IMR-90 (cell line): Measurements from ENCODE around the gene VPS50. TPM values are rescaled to one million over a fixed set of nuclear protein-coding genes. Genes with fewer than 3 reads are reported as not detected.
A peak's percentile ranks its signal among the peaks of the same experiment; 100 is the strongest.

ENCODE experiments used
- ATAC-seq: fragments of 200-7000 bp; cut with Tn5 transposase; 2 replicates; pipeline ENCODE4 v1.9.1; 2020; ENCODE audit warnings: low read depth, mild to moderate bottlenecking, moderate library complexity
- BruUV-seq: library from RNA; stranded (reverse); fragments of 400-500 nt; replicated peaks from 2 replicates; lab custom pipeline; 2021; lab: Mats Ljungman, UMichigan
- CTCF ChIA-PET: fragments of 300-600 bp; formaldehyde crosslinking; extraction: SDS; loops from one replicate; lab custom pipeline; 2021; ENCODE audit warnings: antibody characterized with exemption; lab: Yijun Ruan, JAX
- POLR2A ChIA-PET: fragments of 300-600 bp; sonication (Branson Sonifier 250); formaldehyde crosslinking; loops from one replicate; lab custom pipeline; 2022; ENCODE audit warnings: antibody characterized with exemption; ENCODE audit not compliant: unreplicated experiment; lab: Charles Lee
- DNase-seq: peaks from one replicate; pipeline ENCODE4 v3.0.0; 2013
- H2AFZ ChIP-seq: replicated peaks from 2 replicates; pipeline ENCODE3; 2013; ENCODE audit warnings: low read length, mild to moderate bottlenecking; ENCODE audit not compliant: poor library complexity
- H2AK5ac ChIP-seq: 2 replicates; pipeline ENCODE4 v1.6.1; 2013; ENCODE audit warnings: low read depth, low read length, inconsistent platforms
- H2AK9ac ChIP-seq: replicated peaks from 2 replicates; pipeline ENCODE3; 2013; ENCODE audit warnings: mild to moderate bottlenecking, low read depth, low read length, moderate library complexity; ENCODE audit not compliant: poor library complexity
- H2BK120ac ChIP-seq: 2 replicates; pipeline ENCODE4 v1.6.1; 2013; ENCODE audit warnings: low read depth, low read length, inconsistent platforms
- H2BK15ac ChIP-seq: 3 replicates; pipeline ENCODE4 v1.6.1; 2013; ENCODE audit warnings: low read depth, low read length, inconsistent platforms
- H2BK20ac ChIP-seq: 2 replicates; pipeline ENCODE4 v1.6.1; 2013; ENCODE audit warnings: low read depth, mild to moderate bottlenecking, inconsistent platforms, low read length, moderate library complexity
- H2BK5ac ChIP-seq: 2 replicates; pipeline ENCODE4 v1.6.1; 2013; ENCODE audit warnings: mild to moderate bottlenecking, low read depth, low read length, inconsistent platforms; ENCODE audit not compliant: poor library complexity, severe bottlenecking
- H3K14ac ChIP-seq: replicated peaks from 2 replicates; pipeline ENCODE4 v1.6.1; 2013; ENCODE audit warnings: low read depth, low read length, inconsistent platforms
- H3K18ac ChIP-seq: 2 replicates; pipeline ENCODE4 v1.6.1; 2013; ENCODE audit warnings: low read depth, low read length, control low read depth
- H3K23ac ChIP-seq: 2 replicates; pipeline ENCODE4 v1.6.1; 2013; ENCODE audit warnings: low read depth, low read length, inconsistent platforms
- H3K27ac ChIP-seq: 2 replicates; pipeline ENCODE4 v1.5.1; 2013; ENCODE audit warnings: mild to moderate bottlenecking, control low read depth, low read length; ENCODE audit not compliant: insufficient read depth
- H3K27me3 ChIP-seq: 2 replicates; pipeline ENCODE4 v1.6.1; 2013; ENCODE audit warnings: low read length; ENCODE audit not compliant: control insufficient read depth, insufficient read depth
- H3K36me3 ChIP-seq: 2 replicates; pipeline ENCODE4 v1.6.1; 2013; ENCODE audit warnings: low read length, mixed read lengths; ENCODE audit not compliant: control insufficient read depth, insufficient read depth
- H3K4ac ChIP-seq: 2 replicates; pipeline ENCODE4 v1.6.1; 2013; ENCODE audit warnings: low read depth, low read length, inconsistent platforms
- H3K4me1 ChIP-seq: 2 replicates; pipeline ENCODE4 v1.6.1; 2013; ENCODE audit warnings: low read length, mixed read lengths; ENCODE audit not compliant: control insufficient read depth, insufficient read depth
- H3K4me2 ChIP-seq: 2 replicates; pipeline ENCODE4 v1.6.1; 2013; ENCODE audit warnings: low read depth, mild to moderate bottlenecking, control low read depth, low read length, moderate library complexity
- H3K4me3 ChIP-seq: 2 replicates; pipeline ENCODE4 v1.5.1; 2013; ENCODE audit warnings: low read depth, mild to moderate bottlenecking, control low read depth, low read length, moderate library complexity; ENCODE audit not compliant: insufficient read depth
- H3K56ac ChIP-seq: 2 replicates; pipeline ENCODE4 v1.6.1; 2013; ENCODE audit warnings: low read length, inconsistent platforms; ENCODE audit not compliant: insufficient read depth; ENCODE audit errors: extremely low read depth
- H3K79me1 ChIP-seq, 2 experiments: 2 replicates each; pipeline ENCODE4 v1.6.1; 2013; ENCODE audit warnings: low read length in 2 of 2, inconsistent platforms in 1 of 2, low read depth in 1 of 2
- H3K9ac ChIP-seq: 2 replicates; pipeline ENCODE4 v1.6.1; 2013; ENCODE audit warnings: low read depth, low read length, control low read depth
- H3K9me1 ChIP-seq: 2 replicates; pipeline ENCODE4 v1.6.1; 2013; ENCODE audit warnings: low read length, inconsistent platforms; ENCODE audit not compliant: insufficient read depth
- H3K9me3 ChIP-seq: 2 replicates; pipeline ENCODE4 v1.6.1; 2013; ENCODE audit warnings: low read length; ENCODE audit not compliant: control insufficient read depth, insufficient read depth
- H4K20me1 ChIP-seq: 2 replicates; pipeline ENCODE4 v1.6.1; 2013; ENCODE audit warnings: low read length, inconsistent platforms; ENCODE audit not compliant: insufficient read depth
- H4K5ac ChIP-seq: 2 replicates; pipeline ENCODE4 v1.6.1; 2013; ENCODE audit warnings: mild to moderate bottlenecking, low read depth, low read length, control low read depth
- H4K8ac ChIP-seq, 2 experiments: 2 replicates each; pipeline ENCODE4 v1.6.1; 2013; ENCODE audit warnings: low read depth in 2 of 2, low read length in 2 of 2, control low read depth in 1 of 2, inconsistent platforms in 1 of 2
- H4K91ac ChIP-seq: 2 replicates; pipeline ENCODE4 v1.6.1; 2013; ENCODE audit warnings: low read depth, low read length, inconsistent platforms; ENCODE audit not compliant: insufficient read depth
- BHLHE40 ChIP-seq: fragments of 150-350 bp; IDR thresholded peaks from 2 replicates; pipeline ENCODE4 v1.6.1; 2016; ENCODE audit warnings: mild to moderate bottlenecking, low read depth, low read length
- RCOR1 ChIP-seq: IDR thresholded peaks from 2 replicates; pipeline ENCODE4 v1.6.1; 2012; ENCODE audit warnings: mild to moderate bottlenecking, low read length, improper control_type of control experiment; ENCODE audit not compliant: insufficient replicate concordance
- dilution Hi-C: fragments of 300-500 bp; cut with HindIII; formaldehyde crosslinking; loops from one replicate; pipeline ENCODE4 v1.14.3; 2018; ENCODE audit warnings: low sequenced_read_pairs; ENCODE audit not compliant: unreplicated experiment
- in situ Hi-C: fragments of 300-500 bp; cut with MboI; formaldehyde crosslinking; loops from 3 replicates; pipeline ENCODE4 v1.14.3; 2019; ENCODE audit warnings: low sequenced_read_pairs, inconsistent platforms, mixed read lengths
- intact Hi-C: fragments of 100-400 bp; cut with micrococcal nuclease; formaldehyde crosslinking; loops from 2 replicates; pipeline ENCODE4 v1.10.0; 2022
- polyA plus RNA-seq, 3 experiments: library from polyadenylated mRNA; depleted of rRNA; stranded (reverse); fragments of >200 nt; gene quantifications; 2 replicates each; pipeline ENCODE4 v1.2.3, GENCODE V29; 2012; ENCODE audit warnings: low replicate concordance in 1 of 3
- total RNA-seq: library from RNA; depleted of rRNA; stranded (reverse); fragments of >200 nt; gene quantifications from 2 replicates; pipeline ENCODE4 v1.2.3, GENCODE V29; 2012

Gene VPS50
- total and polyA plus RNA-seq, 2 of the 4 experiments (the other 2 are of a cell fraction), result 7.1 to 22.0 TPM

DNA sequence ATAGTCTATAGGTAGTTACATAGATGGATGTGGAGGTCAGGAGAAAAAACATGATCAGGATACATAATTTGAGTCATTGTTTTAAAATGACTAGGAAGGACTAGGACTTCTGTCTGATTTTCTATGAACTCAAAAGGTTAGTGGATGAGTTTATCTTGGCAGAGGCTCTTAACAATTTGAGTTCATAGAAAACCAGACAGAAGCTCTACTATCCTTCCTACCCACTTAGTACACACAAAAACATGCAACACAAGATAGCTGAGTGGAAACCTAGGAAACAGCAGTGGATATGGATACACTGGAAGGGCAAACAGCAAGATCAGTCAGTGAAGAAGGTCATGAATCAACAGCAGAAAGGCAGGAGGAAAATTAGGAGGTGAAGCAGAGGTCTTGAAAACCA, 84.6 kb downstream of the VPS50 start:
- H2BK120ac ChIP-seq, result no peak overlapping the region
- no peaks in the 10 kb centered on the region for H3K27me3 ChIP-seq
- H2BK15ac ChIP-seq, result no peak overlapping the region
- H3K4me3 ChIP-seq, result no peak overlapping the region
- no peaks in the 10 kb centered on the region for H4K20me1 ChIP-seq
- no peaks in the 10 kb centered on the region for H3K9me3 ChIP-seq
- H3K18ac ChIP-seq, result peak overlapping the region; percentile 39; the same call in 1 of the 2 replicates
- H4K91ac ChIP-seq, result no peak overlapping the region
- H3K27ac ChIP-seq, result no peak overlapping the region
- H2AFZ ChIP-seq, result no peak overlapping the region
- no peaks in the 10 kb centered on the region for H3K79me1 ChIP-seq
- no peak overlapping the region for H3K56ac ChIP-seq
- no TSS peak for BruUV-seq
- 0 out of 2 replicates have a peak, but pooled peaks cover 2% of the 10 kb centered on the region for H3K36me3 ChIP-seq
- ChIA-PET CTCF (no interaction called here), POLR2A (no interaction called here)
- H3K4me2 ChIP-seq, result no peak overlapping the region
- no peak overlapping the region for H2AK5ac ChIP-seq
- no peak for TF ChIP-seq RCOR1
- no peak for TF ChIP-seq BHLHE40
- dilution Hi-C loops, result no loop called here
- H4K8ac ChIP-seq, result no peak overlapping the region
- intact Hi-C loops, result loop anchor here (5.0 kb wide), 1 partner anchor 41 kb away; no protein-coding TSS in a partner anchor
- no peak overlapping the region; the same call in 1 of the 2 replicates for H2BK20ac ChIP-seq
- no peaks in the 10 kb centered on the region for H3K9me1 ChIP-seq
- no peak for ATAC-seq
- no peak overlapping the region for H4K5ac ChIP-seq
- no peak overlapping the region for H3K9ac ChIP-seq
- in situ Hi-C loops, result no loop called here
- H3K14ac ChIP-seq, result no peak overlapping the region
- no peak overlapping the region for H2AK9ac ChIP-seq
- peak; percentile 43 for DNase-seq
- H2BK5ac ChIP-seq, result no peak overlapping the region
- H3K4me1 ChIP-seq, result peaks cover 3% of the 10 kb centered on the region; the same call in 1 of the 2 replicates
- H3K23ac ChIP-seq, result no peak overlapping the region
- no peak overlapping the region for H3K4ac ChIP-seq
